Fibroblast of mammary gland (primary cell): ENCODE measurements around the gene YY1.
A peak's percentile ranks its signal among the peaks of the same experiment; 100 is the strongest.

ENCODE experiments used
- DNase-seq: peaks from one replicate; pipeline ENCODE4 v3.0.0-alpha.2; 2010; ENCODE audit warnings: low read depth
- H3K4me3 ChIP-seq: 2 replicates; pipeline ENCODE4 v1.5.1; 2011; ENCODE audit warnings: low read depth, mild to moderate bottlenecking, low read length, moderate library complexity; ENCODE audit not compliant: control insufficient read depth
- TF ChIP-seq, protein P1 (sequence below): conservative IDR thresholded peaks from 2 replicates; pipeline ENCODE4 v1.5.1; 2011; ENCODE audit warnings: low read depth, low read length, inconsistent platforms; ENCODE audit not compliant: control insufficient read depth, insufficient read depth

YY1 gene

DNA sequence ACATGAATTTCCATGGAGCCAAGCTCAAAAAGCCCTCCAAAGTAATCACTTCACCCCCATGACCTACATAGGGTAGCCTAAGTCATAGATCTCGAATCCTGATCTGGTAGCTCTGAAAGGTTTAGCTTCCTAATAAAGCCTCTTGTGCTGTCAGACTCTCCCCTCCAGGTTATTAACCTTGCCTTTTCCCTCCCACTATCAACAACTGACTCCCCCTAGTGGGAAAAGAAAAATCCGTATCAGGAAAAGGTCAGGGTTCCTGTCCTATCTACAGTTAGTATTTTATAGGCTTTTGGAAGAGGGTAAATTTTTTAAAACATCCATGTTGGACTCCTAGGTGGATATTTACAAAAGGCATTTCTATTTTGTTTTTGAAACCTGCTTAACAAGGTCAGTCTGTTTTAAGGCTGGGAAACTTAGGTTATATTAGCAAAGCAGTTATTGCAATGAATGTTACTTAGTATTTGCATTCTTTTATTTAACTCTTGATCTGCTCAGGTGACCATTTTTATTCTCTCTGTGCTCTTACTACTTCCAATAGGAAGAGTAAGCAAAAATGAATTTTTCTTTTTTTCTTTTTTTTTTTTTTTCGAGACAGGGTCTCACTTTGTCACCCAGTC lies 8.0 kb downstream of the YY1 start:
- TF ChIP-seq, protein P1, sequence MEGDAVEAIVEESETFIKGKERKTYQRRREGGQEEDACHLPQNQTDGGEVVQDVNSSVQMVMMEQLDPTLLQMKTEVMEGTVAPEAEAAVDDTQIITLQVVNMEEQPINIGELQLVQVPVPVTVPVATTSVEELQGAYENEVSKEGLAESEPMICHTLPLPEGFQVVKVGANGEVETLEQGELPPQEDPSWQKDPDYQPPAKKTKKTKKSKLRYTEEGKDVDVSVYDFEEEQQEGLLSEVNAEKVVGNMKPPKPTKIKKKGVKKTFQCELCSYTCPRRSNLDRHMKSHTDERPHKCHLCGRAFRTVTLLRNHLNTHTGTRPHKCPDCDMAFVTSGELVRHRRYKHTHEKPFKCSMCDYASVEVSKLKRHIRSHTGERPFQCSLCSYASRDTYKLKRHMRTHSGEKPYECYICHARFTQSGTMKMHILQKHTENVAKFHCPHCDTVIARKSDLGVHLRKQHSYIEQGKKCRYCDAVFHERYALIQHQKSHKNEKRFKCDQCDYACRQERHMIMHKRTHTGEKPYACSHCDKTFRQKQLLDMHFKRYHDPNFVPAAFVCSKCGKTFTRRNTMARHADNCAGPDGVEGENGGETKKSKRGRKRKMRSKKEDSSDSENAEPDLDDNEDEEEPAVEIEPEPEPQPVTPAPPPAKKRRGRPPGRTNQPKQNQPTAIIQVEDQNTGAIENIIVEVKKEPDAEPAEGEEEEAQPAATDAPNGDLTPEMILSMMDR, result peak; percentile 68
- DNase-seq, result peak; percentile 60
- no peak overlapping the region for H3K4me3 ChIP-seq

- H3K4me3 ChIP-seq, result no peak overlapping the region
- TF ChIP-seq, protein P1, result no peak
- DNase-seq, result no peak
Measured at GRCh38 chr14:100250732-100251465, 12.0 kb downstream of the YY1 start.

- TF ChIP-seq, protein P1, result no peak
- no peak overlapping the region for H3K4me3 ChIP-seq
- no peak for DNase-seq
Measured at GRCh38 chr14:100252684-100253083, 13.7 kb downstream of the YY1 start.

GRCh38 chr14:100256339-100256895 lies 17.5 kb downstream of the YY1 start:
- TF ChIP-seq, protein P1, result no peak
- no peak for DNase-seq
- H3K4me3 ChIP-seq, result no peak overlapping the region

- no peak overlapping the region for H3K4me3 ChIP-seq
- TF ChIP-seq, protein P1, result no peak
- no peak for DNase-seq
Measured at GRCh38 chr14:100261621-100262020, 22.7 kb downstream of the YY1 start.

GRCh38 chr14:100262545-100262944 lies 23.6 kb downstream of the YY1 start:
- no peak for DNase-seq
- H3K4me3 ChIP-seq, result no peak overlapping the region
- TF ChIP-seq, protein P1, result no peak
